Kidney epithelial cell (primary cell): ENCODE results near the gene RAP2B. TPM values are rescaled to one million over a fixed set of nuclear protein-coding genes. Genes with fewer than 3 reads are reported as not detected.

Experiments used
- DNase-seq: peaks from one replicate; pipeline ENCODE4 v3.0.0-alpha.2; 2010; ENCODE audit warnings: low read depth
- H3K27me3 ChIP-seq: 2 replicates; pipeline ENCODE4 v1.6.0; 2011; ENCODE audit warnings: low read length; ENCODE audit not compliant: control insufficient read depth, insufficient read depth
- H3K36me3 ChIP-seq: 2 replicates; pipeline ENCODE4 v1.5.1; 2011; ENCODE audit warnings: low read length; ENCODE audit not compliant: control insufficient read depth, insufficient read depth
- H3K4me3 ChIP-seq: 2 replicates; pipeline ENCODE4 v1.5.1; 2011; ENCODE audit warnings: low read depth, mild to moderate bottlenecking, control low read depth, low read length
- CTCF ChIP-seq: IDR thresholded peaks from 2 replicates; pipeline ENCODE4 v1.5.1; 2011; ENCODE audit warnings: mild to moderate bottlenecking, moderate library complexity, low read length, control low read depth, inconsistent platforms; ENCODE audit not compliant: insufficient read depth, poor library complexity, severe bottlenecking
- total RNA-seq: library from RNA; depleted of rRNA; stranded (reverse); fragments of >200 nt; gene quantifications from 2 replicates; pipeline ENCODE4 v1.2.3, GENCODE V29; 2015

RAP2B gene
- total RNA-seq, 1 donor from 2014 or later: 43.6 TPM

- H3K27me3 ChIP-seq: no peaks in the 10 kb centered on the region
- H3K4me3 ChIP-seq: no peak overlapping the region
- TF ChIP-seq CTCF: no peak
- DNase-seq: no peak
- no peaks in the 10 kb centered on the region for H3K36me3 ChIP-seq
These were observed 3.8 kb upstream of the RAP2B start for GRCh38 chr3:153158189-153158588.

GRCh38 chr3:153158961-153159735, 2.9 kb upstream of the RAP2B start:
- Histone ChIP-seq H3K36me3 (no peaks in the 10 kb centered on the region), H3K27me3 (no peaks in the 10 kb centered on the region), H3K4me3 (no peak overlapping the region)
- no peak for TF ChIP-seq CTCF
- no peak for DNase-seq

- no peak for TF ChIP-seq CTCF
- Histone ChIP-seq H3K4me3 (peak overlapping the region; percentile 59), H3K27me3 (no peaks in the 10 kb centered on the region), H3K36me3 (no peaks in the 10 kb centered on the region)
- no peak for DNase-seq
These were observed 2.1 kb upstream of the RAP2B start for GRCh38 chr3:153159771-153160397.

GRCh38 chr3:153160451-153161137, 1.4 kb upstream of the RAP2B start:
- DNase-seq: peak; percentile 76
- Histone ChIP-seq H3K27me3 (no peaks in the 10 kb centered on the region), H3K4me3 (peak overlapping the region; percentile 59), H3K36me3 (no peaks in the 10 kb centered on the region)
- TF ChIP-seq CTCF: no peak

GRCh38 chr3:153161138-153161713, 800 bp upstream of the RAP2B start:
- DNase-seq: peak; percentile 99
- H3K27me3 ChIP-seq: no peaks in the 10 kb centered on the region
- H3K4me3 ChIP-seq: peak overlapping the region; percentile 84
- no peaks in the 10 kb centered on the region for H3K36me3 ChIP-seq
- no peak for TF ChIP-seq CTCF
